M059J (cell line): ENCODE data around the gene KLHDC1. TPM values are rescaled to one million over a fixed set of nuclear protein-coding genes. Genes with fewer than 3 reads are reported as not detected.
"Not testable (repeated sequence)": the region's sequence is repeated elsewhere in the genome, so short reads cannot be mapped to it uniquely, and the experiment has no call there.

Experiments used
- DNase-seq: peaks from one replicate; pipeline ENCODE4 v3.0.0-alpha.2; 2012; ENCODE audit warnings: low read depth
- total RNA-seq: library from RNA; depleted of rRNA; stranded (reverse); fragments of >200 nt; shearing (Covaris generic); gene quantifications from 2 replicates; pipeline ENCODE4 v1.2.3, GENCODE V29; 2014

KLHDC1 gene
- total RNA-seq, 1 experiment from 2014 or later, result 0.62 TPM

GRCh38 chr14:49721733-49722435 is 29.0 kb downstream of the KLHDC1 start:
- DNase-seq, result not testable (repeated sequence)

- DNase-seq, result no peak
These were observed 34.3 kb downstream of the KLHDC1 start for GRCh38 chr14:49727171-49727570.

GRCh38 chr14:49732896-49733295 is 40.0 kb downstream of the KLHDC1 start:
- no peak for DNase-seq

GRCh38 chr14:49733836-49734235 is 40.9 kb downstream of the KLHDC1 start:
- no peak for DNase-seq

GRCh38 chr14:49735669-49736068 is 42.7 kb downstream of the KLHDC1 start:
- DNase-seq, result not testable (repeated sequence)

- no peak for DNase-seq
These were observed 52.3 kb downstream of the KLHDC1 start for GRCh38 chr14:49745191-49745590.

GRCh38 chr14:49746476-49746875 is 53.6 kb downstream of the KLHDC1 start:
- not testable (repeated sequence) for DNase-seq

- no peak for DNase-seq
These were observed 61.7 kb downstream of the KLHDC1 start for GRCh38 chr14:49754570-49755097.

GRCh38 chr14:49755378-49755777 is 62.5 kb downstream of the KLHDC1 start:
- no peak for DNase-seq

GRCh38 chr14:49761839-49762551 is 69.1 kb downstream of the KLHDC1 start:
- DNase-seq, result no peak

- DNase-seq, result peak; percentile 9
These were observed 73.9 kb downstream of the KLHDC1 start for GRCh38 chr14:49766839-49767238.

- DNase-seq, result no peak
These were observed 74.3 kb downstream of the KLHDC1 start for GRCh38 chr14:49767270-49767570.

- DNase-seq, result peak; percentile 83
These were observed 74.8 kb downstream of the KLHDC1 start, which contains the start of gene KLHDC2 for GRCh38 chr14:49767571-49768300. Gene KLHDC2 (plus strand): TSS chr14:49768153. CDS start chr14:49768469, 316 bp downstream.

- peak; percentile 77 for DNase-seq
These were observed 75.6 kb downstream of the KLHDC1 start for GRCh38 chr14:49768301-49769121.

- DNase-seq, result peak; percentile 71
These were observed 76.3 kb downstream of the KLHDC1 start for GRCh38 chr14:49769171-49769570.

GRCh38 chr14:49769581-49770211 is 76.8 kb downstream of the KLHDC1 start:
- no peak for DNase-seq

- peak; percentile 26 for DNase-seq
These were observed 77.4 kb downstream of the KLHDC1 start for GRCh38 chr14:49770212-49770817.

GRCh38 chr14:49771691-49772090 is 78.8 kb downstream of the KLHDC1 start:
- not testable (repeated sequence) for DNase-seq

GRCh38 chr14:49774106-49774505 is 81.2 kb downstream of the KLHDC1 start:
- DNase-seq, result no peak

GRCh38 chr14:49778421-49778820 is 85.5 kb downstream of the KLHDC1 start:
- DNase-seq, result no peak

- DNase-seq, result not testable (repeated sequence)
These were observed 88.1 kb downstream of the KLHDC1 start for GRCh38 chr14:49781040-49781439.
